Keratinocyte (primary cell): ENCODE data around the gene RBM4B.

ENCODE experiments used
- CTCF ChIP-seq, 3 experiments: IDR thresholded peaks in 1 of 3; conservative IDR thresholded peaks in 1 of 3; optimal IDR thresholded peaks in 1 of 3; 2 replicates in 2 of 3; 3 replicates in 1 of 3; pipeline versions ENCODE3 to v1.5.1; 2011; ENCODE audit warnings: low read length in 3 of 3, mild to moderate bottlenecking in 3 of 3, moderate library complexity in 2 of 3, control low read depth in 1 of 3, inconsistent platforms in 1 of 3; ENCODE audit not compliant: insufficient read depth in 2 of 3; ENCODE audit errors: extremely low read depth in 1 of 3
- EZH2 ChIP-seq: IDR thresholded peaks from one replicate; pipeline ENCODE4 v1.6.1; 2012; ENCODE audit warnings: inconsistent platforms, mild to moderate bottlenecking, low read length, moderate library complexity

GRCh38 chr11:66692446-66692845 lies 14.8 kb upstream of the RBM4B start:
- TF ChIP-seq CTCF (optimal IDR thresholded peaks at IDR 0.05 in 1 of 3, IDR thresholded peaks at IDR 0.05 in 1 of 3, conservative IDR thresholded peaks at IDR 0.05 in 1 of 3; ENCODE audit: extremely low read depth in 1 of 3, insufficient read depth in 2 of 3, low read length in 3 of 3) (no peak), EZH2 (no peak)
